ENCODE results near the gene CAMK1D.

- TF ChIP-seq SMC3 (IDR thresholded peaks at IDR 0.05) (no peak), MAZ (IDR thresholded peaks at IDR 0.05; ENCODE audit: borderline replicate concordance, low read depth, low read length) (no peak), CBX8 (IDR thresholded peaks at IDR 0.05) (no peak), EP300 (IDR thresholded peaks at IDR 0.05) (no peak), CTCF (IDR thresholded peaks at IDR 0.05) (no peak), RFX5 (IDR thresholded peaks at IDR 0.05) (no peak), POLR2AphosphoS2 (conservative IDR thresholded peaks at IDR 0.05; ENCODE audit: low read length) (no peak), CHD2 (IDR thresholded peaks at IDR 0.05; ENCODE audit: low read length, partially characterized antibody) (no peak), MAX (IDR thresholded peaks at IDR 0.05) (no peak)
Measured at GRCh38 chr10:12634621-12634931, 285.2 kb downstream of the CAMK1D start.
